Stomach smooth muscle (tissue), 2 donors: ENCODE data around the gene CENPVL2.
"Not testable (repeated sequence)": the region's sequence is repeated elsewhere in the genome, so short reads cannot be mapped to it uniquely, and the experiment has no call there.

Source experiments
- H3K27ac ChIP-seq: one replicate; pipeline ENCODE4 v1.7.0; 2013; ENCODE audit warnings: mild to moderate bottlenecking, low read length, inconsistent platforms
- H3K27me3 ChIP-seq, 2 donors: one replicate each; pipeline ENCODE4 v1.7.0; 2013; ENCODE audit warnings: low read length in 2 of 2; ENCODE audit not compliant: insufficient read depth in 2 of 2, control insufficient read depth in 1 of 2
- H3K36me3 ChIP-seq, 2 donors: one replicate each; pipeline ENCODE4 v1.7.0; 2013; ENCODE audit warnings: low read length in 2 of 2; ENCODE audit not compliant: control insufficient read depth in 2 of 2, insufficient read depth in 2 of 2
- H3K4me1 ChIP-seq: one replicate; pipeline ENCODE4 v1.7.0; 2013; ENCODE audit warnings: low read length; ENCODE audit not compliant: control insufficient read depth, insufficient read depth
- H3K4me3 ChIP-seq, 2 donors: one replicate each; pipeline ENCODE4 v1.7.0; 2013; ENCODE audit warnings: low read length in 2 of 2
- H3K9ac ChIP-seq, 2 donors: one replicate each; pipeline ENCODE4 v1.7.0; 2013; ENCODE audit warnings: low read length in 2 of 2, mild to moderate bottlenecking in 1 of 2
- H3K9me3 ChIP-seq, 2 donors: one replicate each; pipeline ENCODE4 v1.7.0; 2013; ENCODE audit warnings: low read length in 2 of 2; ENCODE audit not compliant: control insufficient read depth in 2 of 2
- donor health status: healthy.
- donor health status: Pancreatic carcinoma.

The CENPVL2 gene

DNA sequence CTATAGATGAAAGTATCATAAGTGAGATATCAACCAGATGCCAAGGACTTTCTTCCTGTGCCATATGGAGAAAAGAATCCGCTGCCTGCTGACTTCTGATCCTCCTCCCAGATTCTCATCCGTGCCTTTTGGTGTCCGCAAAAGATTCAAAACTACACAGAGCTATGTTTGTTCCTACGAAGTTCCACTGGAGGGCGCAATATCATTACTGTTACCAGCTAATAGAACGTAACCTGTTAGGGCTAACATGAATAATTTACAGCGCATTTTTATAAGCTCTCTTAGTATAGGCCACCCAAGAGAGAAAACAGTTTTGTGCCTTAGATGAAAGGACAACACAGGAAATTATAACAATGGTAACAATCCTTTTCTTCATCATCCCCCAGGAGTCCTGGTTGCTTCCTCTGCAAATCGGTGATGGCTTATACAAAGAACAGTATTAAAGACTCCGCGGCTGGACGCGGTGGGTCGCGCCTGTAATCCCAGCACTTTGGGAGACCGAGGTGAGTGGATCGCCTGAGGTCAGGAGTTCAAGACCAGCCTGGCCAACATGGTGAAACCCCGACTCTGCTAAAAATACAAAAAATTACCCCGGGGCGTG is 41.1 kb downstream of the CENPVL2 start:
- no peak overlapping the region for H3K9ac ChIP-seq
- no peaks in the 10 kb centered on the region for H3K36me3 ChIP-seq
- no peaks in the 10 kb centered on the region for H3K4me1 ChIP-seq
- H3K4me3 ChIP-seq = no peak overlapping the region
- H3K9me3 ChIP-seq = no peaks in the 10 kb centered on the region
- H3K27ac ChIP-seq = no peak overlapping the region
- peaks cover 0 to 8% of the 10 kb centered on the region in 2 donors for H3K27me3 ChIP-seq

DNA sequence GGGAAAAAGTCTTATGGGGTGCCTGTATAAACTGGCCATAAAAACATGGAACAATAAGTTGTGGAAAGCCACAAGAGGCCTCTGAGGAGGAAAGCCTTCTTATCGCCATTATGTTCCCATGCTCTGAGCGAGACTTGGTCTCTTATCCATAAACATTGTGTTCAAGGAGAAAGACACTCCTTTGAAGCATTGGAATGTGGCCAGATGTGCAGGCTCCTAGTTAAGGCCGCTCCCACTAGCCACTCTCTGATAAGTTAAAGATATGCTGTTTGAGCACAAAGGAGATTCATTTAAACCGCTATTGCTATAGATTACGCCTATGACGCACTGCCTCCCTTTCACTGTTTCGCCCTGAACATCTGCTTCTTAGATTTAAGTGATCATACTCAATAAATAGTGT is 46.1 kb downstream of the CENPVL2 start:
- not testable (repeated sequence) for H3K4me3 ChIP-seq, H3K27me3 ChIP-seq, H3K27ac ChIP-seq, H3K36me3 ChIP-seq, H3K4me1 ChIP-seq, H3K9ac ChIP-seq, H3K9me3 ChIP-seq
